IPS-NIHi11 (cell line): Measurements from ENCODE around the gene S100A10.
A peak's percentile ranks its signal among the peaks of the same experiment; 100 is the strongest.

Source experiments
- DNase-seq: peaks from one replicate; pipeline ENCODE4 v3.0.0; 2012; ENCODE audit warnings: mixed read lengths, low spot score

The S100A10 gene

GRCh38 chr1:151964510-151964909 is 29.1 kb downstream of the S100A10 start:
- no peak for DNase-seq

GRCh38 chr1:151963288-151963687 is 30.4 kb downstream of the S100A10 start:
- DNase-seq, result no peak

- no peak for DNase-seq
These were observed 31.8 kb downstream of the S100A10 start for GRCh38 chr1:151961833-151962232.

- DNase-seq, result no peak
These were observed 32.7 kb downstream of the S100A10 start for GRCh38 chr1:151960780-151961513.

GRCh38 chr1:151958959-151959358 is 34.7 kb downstream of the S100A10 start:
- no peak for DNase-seq

- no peak for DNase-seq
These were observed 36.6 kb downstream of the S100A10 start for GRCh38 chr1:151956957-151957497.

GRCh38 chr1:151953409-151954094 is 40.1 kb downstream of the S100A10 start:
- no peak for DNase-seq

- DNase-seq, result no peak
These were observed 40.8 kb downstream of the S100A10 start for GRCh38 chr1:151952811-151953210.

GRCh38 chr1:151949371-151950193 is 44.1 kb downstream of the S100A10 start:
- no peak for DNase-seq

- DNase-seq, result no peak
These were observed 45.2 kb downstream of the S100A10 start for GRCh38 chr1:151948506-151948905.

GRCh38 chr1:151947140-151947539 is 46.5 kb downstream of the S100A10 start:
- DNase-seq, result no peak

GRCh38 chr1:151945725-151946722 is 47.6 kb downstream of the S100A10 start:
- peak; percentile 65 for DNase-seq

GRCh38 chr1:151944857-151945575 is 48.6 kb downstream of the S100A10 start:
- no peak for DNase-seq

GRCh38 chr1:151944126-151944856 is 49.4 kb downstream of the S100A10 start:
- no peak for DNase-seq

GRCh38 chr1:151943591-151943990 is 50.1 kb downstream of the S100A10 start:
- DNase-seq, result no peak

- DNase-seq, result no peak
These were observed 50.8 kb downstream of the S100A10 start for GRCh38 chr1:151942882-151943281.

GRCh38 chr1:151940541-151940940 is 53.1 kb downstream of the S100A10 start:
- no peak for DNase-seq

- DNase-seq, result no peak
These were observed 53.9 kb downstream of the S100A10 start for GRCh38 chr1:151939779-151940178.

GRCh38 chr1:151939141-151939540 is 54.5 kb downstream of the S100A10 start:
- DNase-seq, result no peak

- DNase-seq, result peak; percentile 49
These were observed 57.0 kb downstream of the S100A10 start for GRCh38 chr1:151936653-151937052.
